ENCODE data around the gene ZNF670. TPM values are rescaled to one million over a fixed set of nuclear protein-coding genes. Genes with fewer than 3 reads are reported as not detected.

The ZNF670 gene
- polyA plus RNA-seq, 1 of the 3 experiments (the other 2 are of a cell fraction), result 0.84 TPM

DNA sequence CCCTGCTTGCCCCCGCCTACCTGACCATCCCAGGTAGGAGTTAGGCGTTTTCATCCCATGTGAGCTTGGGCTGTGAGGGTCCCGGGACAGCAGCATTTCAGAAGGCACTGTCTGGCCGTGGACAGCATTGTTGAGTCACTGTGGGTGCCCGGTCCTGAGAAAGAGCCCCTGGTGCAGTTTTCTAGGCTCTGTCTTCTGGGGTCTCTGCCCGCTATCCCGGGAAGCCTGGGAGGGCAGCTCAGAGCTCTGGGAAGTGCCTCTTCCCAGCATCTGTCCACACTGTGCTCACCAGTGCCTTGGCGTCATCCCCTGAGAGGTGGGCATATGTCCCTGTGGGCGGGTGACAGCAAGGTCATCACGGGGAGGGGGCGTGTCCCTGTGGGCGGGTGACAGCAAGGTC, 36.9 kb upstream of the ZNF670 start:
- Histone ChIP-seq H3K4me2 (no peak overlapping the region), H3K27ac (ENCODE audit: low read depth in 2 of 2, low read length in 1 of 2) (no peak overlapping the region), H3K9me3 (no peaks in the 10 kb centered on the region), H3F3A (replicated peaks; ENCODE audit: insufficient read depth) (peaks cover 9% of the 10 kb centered on the region), H4K20me1 (ENCODE audit: insufficient read depth) (no peaks in the 10 kb centered on the region), H2AFZ (ENCODE audit: low read depth) (no peak overlapping the region), H3K79me2 (ENCODE audit: insufficient read depth) (no peaks in the 10 kb centered on the region), H3K4me3 (ENCODE audit: low read depth in 2 of 2, low read length in 1 of 2) (no peak overlapping the region), H3K36me3 (replicated peaks in 1 of 2; ENCODE audit: control insufficient read depth in 1 of 2, insufficient read depth in 2 of 2, low read length in 1 of 2) (no peaks in the 10 kb centered on the region), H3K9ac (no peak overlapping the region), H3K9me2 (no peaks in the 10 kb centered on the region), H3K27me3 (ENCODE audit: insufficient read depth) (no peaks in the 10 kb centered on the region), H3K4me1 (ENCODE audit: control insufficient read depth in 1 of 2, insufficient read depth in 2 of 2, low read depth in 1 of 2, low read length in 1 of 2) (peaks cover 0 to 21% of the 10 kb centered on the region in 2 experiments; a peak in 1 of 4 replicates)
- 49% methylated on average over 8 of the region's 12 CpGs for WGBS (ENCODE audit: low lambda C conversion rate)
- ChIA-PET POLR2A (no interaction called here), CTCF (no interaction called here)
- TF ChIP-seq RFX5 (IDR thresholded peaks at IDR 0.05; ENCODE audit: low read length) (no peak), TAF1 (IDR thresholded peaks at IDR 0.05; ENCODE audit: borderline replicate concordance, low read depth, low read length) (no peak), SIN3A (IDR thresholded peaks at IDR 0.05; ENCODE audit: borderline replicate concordance, low read depth, low read length) (no peak), FOXM1 (IDR thresholded peaks at IDR 0.05; ENCODE audit: low read depth) (no peak), RAD21 (IDR thresholded peaks at IDR 0.05; ENCODE audit: low read length) (no peak), RCOR1 (IDR thresholded peaks at IDR 0.05; ENCODE audit: low read length) (no peak), CHD2 (IDR thresholded peaks at IDR 0.05; ENCODE audit: low read length, partially characterized antibody) (no peak), JUND (IDR thresholded peaks at IDR 0.05) (no peak), FOSL2 (IDR thresholded peaks at IDR 0.05; ENCODE audit: borderline replicate concordance, low read depth) (no peak), EP300 (IDR thresholded peaks at IDR 0.05; ENCODE audit: borderline replicate concordance in 1 of 2, low read depth in 1 of 2, low read length in 1 of 2) (no peak), GATA2 (CRISPR knock-in tag; IDR thresholded peaks at IDR 0.05) (no peak)
- TF ChIP-seq, protein P1, sequence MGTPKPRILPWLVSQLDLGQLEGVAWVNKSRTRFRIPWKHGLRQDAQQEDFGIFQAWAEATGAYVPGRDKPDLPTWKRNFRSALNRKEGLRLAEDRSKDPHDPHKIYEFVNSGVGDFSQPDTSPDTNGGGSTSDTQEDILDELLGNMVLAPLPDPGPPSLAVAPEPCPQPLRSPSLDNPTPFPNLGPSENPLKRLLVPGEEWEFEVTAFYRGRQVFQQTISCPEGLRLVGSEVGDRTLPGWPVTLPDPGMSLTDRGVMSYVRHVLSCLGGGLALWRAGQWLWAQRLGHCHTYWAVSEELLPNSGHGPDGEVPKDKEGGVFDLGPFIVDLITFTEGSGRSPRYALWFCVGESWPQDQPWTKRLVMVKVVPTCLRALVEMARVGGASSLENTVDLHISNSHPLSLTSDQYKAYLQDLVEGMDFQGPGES (IDR thresholded peaks at IDR 0.05; ENCODE audit: low read depth, low read length), result no peak
- TF ChIP-seq, protein P2, sequence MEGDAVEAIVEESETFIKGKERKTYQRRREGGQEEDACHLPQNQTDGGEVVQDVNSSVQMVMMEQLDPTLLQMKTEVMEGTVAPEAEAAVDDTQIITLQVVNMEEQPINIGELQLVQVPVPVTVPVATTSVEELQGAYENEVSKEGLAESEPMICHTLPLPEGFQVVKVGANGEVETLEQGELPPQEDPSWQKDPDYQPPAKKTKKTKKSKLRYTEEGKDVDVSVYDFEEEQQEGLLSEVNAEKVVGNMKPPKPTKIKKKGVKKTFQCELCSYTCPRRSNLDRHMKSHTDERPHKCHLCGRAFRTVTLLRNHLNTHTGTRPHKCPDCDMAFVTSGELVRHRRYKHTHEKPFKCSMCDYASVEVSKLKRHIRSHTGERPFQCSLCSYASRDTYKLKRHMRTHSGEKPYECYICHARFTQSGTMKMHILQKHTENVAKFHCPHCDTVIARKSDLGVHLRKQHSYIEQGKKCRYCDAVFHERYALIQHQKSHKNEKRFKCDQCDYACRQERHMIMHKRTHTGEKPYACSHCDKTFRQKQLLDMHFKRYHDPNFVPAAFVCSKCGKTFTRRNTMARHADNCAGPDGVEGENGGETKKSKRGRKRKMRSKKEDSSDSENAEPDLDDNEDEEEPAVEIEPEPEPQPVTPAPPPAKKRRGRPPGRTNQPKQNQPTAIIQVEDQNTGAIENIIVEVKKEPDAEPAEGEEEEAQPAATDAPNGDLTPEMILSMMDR (IDR thresholded peaks at IDR 0.05), result no peak
- TF ChIP-seq, protein P3, sequence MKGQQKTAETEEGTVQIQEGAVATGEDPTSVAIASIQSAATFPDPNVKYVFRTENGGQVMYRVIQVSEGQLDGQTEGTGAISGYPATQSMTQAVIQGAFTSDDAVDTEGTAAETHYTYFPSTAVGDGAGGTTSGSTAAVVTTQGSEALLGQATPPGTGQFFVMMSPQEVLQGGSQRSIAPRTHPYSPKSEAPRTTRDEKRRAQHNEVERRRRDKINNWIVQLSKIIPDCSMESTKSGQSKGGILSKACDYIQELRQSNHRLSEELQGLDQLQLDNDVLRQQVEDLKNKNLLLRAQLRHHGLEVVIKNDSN (IDR thresholded peaks at IDR 0.05; ENCODE audit: borderline replicate concordance, low read depth), result no peak
- TF ChIP-seq, protein P4, sequence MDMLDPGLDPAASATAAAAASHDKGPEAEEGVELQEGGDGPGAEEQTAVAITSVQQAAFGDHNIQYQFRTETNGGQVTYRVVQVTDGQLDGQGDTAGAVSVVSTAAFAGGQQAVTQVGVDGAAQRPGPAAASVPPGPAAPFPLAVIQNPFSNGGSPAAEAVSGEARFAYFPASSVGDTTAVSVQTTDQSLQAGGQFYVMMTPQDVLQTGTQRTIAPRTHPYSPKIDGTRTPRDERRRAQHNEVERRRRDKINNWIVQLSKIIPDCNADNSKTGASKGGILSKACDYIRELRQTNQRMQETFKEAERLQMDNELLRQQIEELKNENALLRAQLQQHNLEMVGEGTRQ (IDR thresholded peaks at IDR 0.05; ENCODE audit: borderline replicate concordance, low read depth, low read length), result no peak
- peak; percentile 19 for DNase-seq

All from SK-N-SH (cell line).